DMS79 treated with DMSO at 0.1 percent for 48 hours (cell line): ENCODE data around the gene JPH4.

Experiments
- DNase-seq: peaks from one replicate; lab custom pipeline; 2025; lab: John Stamatoyannopoulos, UW

JPH4 gene

DNA sequence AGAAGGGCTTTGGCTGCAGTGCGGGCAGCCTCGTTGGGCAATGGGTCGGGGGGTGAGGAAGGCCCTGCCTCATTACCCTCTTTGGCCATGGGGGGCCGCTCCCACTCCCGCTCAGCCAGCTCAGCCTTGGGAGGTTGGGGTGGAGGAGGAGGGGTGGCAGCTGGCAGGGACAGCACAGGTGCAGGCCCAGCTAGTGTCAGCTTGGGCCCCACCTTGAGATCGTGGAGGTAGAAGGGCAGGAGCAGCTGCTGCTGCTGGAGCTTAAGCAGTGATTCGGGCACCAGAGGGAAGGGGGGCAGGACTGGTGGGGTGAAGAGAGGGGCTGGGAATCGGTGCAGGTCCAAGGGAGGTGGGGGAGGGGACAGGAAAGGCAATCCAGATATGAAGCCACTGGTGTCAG lies 53.0 kb downstream of the JPH4 start:
- DNase-seq, result no peak

DNA sequence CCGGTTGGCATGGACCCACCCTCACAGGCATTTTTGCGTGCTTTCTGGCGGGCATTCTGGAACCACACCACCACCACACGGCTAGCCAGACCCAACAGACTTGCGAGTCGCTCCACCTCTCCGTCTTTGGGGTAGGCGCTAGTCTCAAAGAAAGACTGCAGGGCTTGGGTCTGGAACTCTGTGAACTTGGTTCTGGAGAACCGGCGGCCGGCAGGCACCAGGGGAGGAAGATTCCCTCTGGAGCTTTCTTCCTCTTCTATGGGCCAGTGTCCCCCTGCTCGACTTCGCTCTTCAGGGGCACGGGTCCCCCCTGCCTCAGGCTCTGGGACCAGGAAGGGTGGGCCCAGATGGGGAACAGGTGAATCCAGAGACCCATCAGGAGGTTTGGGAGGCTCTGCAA lies 53.6 kb downstream of the JPH4 start:
- no peak for DNase-seq

DNA sequence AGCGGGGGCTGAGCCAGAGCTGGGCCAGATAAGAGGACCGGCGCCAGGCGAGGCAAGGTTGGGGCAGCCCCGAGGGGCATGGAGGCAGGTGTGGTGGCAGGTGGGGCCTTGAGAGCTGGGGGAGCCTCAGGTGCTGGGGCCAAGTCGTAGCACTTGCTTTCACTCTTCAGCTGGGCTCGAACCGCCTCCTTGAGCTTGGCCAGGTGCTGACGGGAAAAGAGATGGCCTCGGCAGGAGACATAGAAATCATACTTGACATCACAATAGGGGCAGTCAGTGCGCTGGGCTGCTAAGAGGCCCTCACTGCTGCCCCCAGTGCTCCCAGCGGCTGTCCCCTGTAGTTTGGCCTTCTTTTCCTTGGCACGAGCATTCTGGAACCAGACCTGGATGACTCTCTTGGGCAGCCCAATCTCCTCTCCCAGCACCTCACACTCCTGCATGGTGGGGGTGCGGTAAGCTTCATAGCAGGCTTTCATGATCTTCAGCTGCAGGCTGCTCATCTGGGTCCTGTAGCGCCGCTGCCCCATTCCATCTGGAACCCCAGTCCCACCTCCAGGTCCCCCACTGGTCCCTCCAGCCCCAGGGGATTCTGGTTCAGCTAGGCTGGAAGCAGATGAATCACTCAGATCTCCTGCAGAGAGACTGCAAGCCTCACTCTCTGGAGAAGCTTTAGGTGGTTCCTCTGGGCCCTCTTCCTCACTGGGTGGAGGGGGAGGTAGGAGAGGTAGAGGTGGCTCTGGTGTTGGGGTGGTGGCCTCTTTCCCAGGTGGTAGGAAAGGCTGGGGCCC lies 55.2 kb downstream of the JPH4 start:
- DNase-seq, result peak; percentile 34

DNA sequence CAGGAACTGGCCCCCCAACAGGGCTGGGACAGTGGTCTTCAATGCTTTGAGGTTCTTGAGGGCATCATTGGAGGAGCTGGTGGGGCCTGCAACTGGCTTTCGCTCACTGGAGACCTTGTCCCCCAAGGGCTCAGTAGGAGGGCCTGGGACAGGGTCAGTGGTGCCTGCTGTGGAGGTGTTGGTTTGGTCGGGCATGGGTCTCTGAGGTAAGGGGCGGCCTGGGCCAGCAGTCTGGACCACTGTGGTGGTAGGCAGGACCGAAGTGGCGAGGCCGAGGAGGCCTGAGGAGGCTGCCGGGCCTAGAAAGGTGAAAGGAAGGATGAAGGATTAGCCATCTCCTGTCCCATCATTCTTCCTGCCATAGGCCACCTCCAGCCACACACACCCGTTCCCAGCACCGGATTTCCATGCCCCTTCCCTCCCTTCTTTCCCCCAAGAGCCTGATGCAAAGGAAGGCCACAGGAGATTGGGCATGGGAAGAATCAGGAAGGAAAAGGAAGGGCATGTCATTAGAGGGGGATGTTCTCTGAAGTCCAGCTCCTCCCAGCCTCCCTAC lies 55.9 kb downstream of the JPH4 start:
- no peak for DNase-seq

DNA sequence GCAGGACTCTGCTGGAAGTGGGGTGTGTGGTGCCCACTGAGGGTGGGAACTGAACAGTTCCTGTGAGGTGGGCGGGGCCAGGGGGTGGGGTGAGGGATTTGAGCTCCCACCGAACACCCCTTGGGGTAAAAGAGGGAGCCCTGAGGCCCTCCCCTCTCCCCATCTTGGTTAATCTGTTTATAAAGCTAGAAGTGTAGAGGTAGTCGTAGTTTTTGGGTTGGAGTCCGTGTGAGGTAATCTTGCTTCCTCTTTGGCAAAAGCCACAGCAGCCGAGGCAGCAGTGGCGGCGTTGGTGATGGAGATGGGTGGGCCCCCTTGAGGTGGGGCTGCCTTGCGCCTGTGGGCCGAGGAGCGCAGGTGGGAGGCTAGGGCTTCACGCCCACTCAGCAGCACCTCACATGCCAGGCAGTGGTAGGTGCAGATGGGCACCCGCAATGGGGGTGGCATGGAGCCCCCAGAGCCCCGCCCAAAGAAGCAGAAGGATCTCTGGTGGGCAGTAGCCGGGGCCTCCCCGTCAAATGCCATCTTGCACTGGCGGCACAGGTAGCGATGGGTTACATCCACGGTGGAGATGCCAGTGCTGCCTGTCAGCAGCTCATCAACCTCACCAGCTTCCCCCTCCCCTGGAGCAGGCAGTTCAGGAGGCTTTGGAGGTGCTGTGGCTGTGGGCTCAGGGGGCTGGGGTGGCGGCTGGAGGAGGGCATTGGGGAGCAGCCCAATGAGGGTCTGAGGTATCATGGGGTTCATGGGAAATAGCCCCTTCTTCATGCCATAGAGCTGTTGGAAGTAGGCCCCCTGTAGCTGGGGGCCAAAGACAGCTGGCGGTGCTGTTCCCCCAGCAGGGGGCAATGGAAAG lies 56.6 kb downstream of the JPH4 start:
- DNase-seq, result no peak

DNA sequence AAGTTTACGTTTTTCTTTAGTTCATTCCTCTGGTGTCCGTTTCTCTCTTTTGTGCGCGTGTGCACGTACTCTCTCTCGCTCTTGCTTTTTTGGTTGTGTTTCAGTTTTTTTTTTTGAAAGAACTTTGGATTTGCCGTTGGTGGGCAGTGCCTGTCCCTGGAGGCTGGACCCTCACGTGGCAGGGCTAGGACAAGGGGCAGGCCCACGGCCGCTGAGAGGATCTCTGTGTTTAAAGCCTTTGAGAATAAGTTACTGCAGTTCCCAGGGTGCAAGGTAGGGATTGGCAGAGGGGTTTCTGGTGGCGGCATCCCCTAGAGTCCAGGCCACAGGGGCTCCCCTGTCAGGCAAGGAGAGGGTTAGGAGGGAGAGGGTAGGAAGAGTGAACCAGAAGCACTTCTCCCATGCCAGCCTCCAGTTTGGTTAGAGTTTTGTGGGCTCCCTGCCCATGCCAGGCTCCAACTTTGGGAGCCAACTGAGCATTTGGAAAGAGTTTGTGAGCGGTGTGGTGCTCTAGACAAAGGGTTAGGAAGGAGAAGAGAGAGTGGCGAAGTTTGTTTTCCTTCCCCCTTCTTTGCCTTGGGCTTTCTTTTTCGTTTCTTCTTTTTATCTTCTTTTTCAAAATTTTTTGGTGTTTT lies 57.6 kb downstream of the JPH4 start:
- no peak for DNase-seq

DNA sequence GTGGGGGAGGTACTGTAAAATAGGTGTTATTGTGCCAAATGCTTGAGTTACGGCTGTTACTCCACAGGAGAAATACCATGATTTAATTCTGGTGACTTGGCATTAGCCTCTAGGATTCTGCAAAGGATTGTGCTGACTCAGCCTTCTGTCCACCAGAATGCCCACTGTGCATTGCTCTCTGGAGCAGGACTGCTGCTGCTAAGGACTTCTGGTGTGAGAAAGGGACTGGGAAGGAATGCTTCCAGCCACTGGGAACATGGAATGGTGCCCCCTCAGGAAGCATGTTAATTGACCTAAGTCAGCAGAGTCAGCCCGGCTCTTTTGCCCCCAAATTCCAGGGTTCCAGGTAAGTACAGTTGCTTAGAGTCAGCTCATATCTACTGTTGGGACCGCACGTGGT lies 59.9 kb downstream of the JPH4 start:
- DNase-seq, result no peak
